Lower leg skin (tissue), 4 donors: ENCODE data around the gene RASA1. TPM values are rescaled to one million over a fixed set of nuclear protein-coding genes. Genes with fewer than 3 reads are reported as not detected.

Experiments used
- DNase-seq, 2 donors: peaks; one replicate each; pipeline ENCODE4 v3.0.0-alpha.2; 2019; ENCODE audit warnings: low spot score in 2 of 2
- H3K4me3 ChIP-seq: fragments of 200-600 bp; sonication (generic); 2 replicates; pipeline ENCODE4 v1.5.1; 2017; ENCODE audit warnings: mild to moderate bottlenecking, low read depth; ENCODE audit not compliant: poor library complexity, severe bottlenecking
- POLR2A ChIP-seq, 2 donors: fragments of 450-650 bp; IDR thresholded peaks; one replicate each; pipeline ENCODE4 v1.6.1; 2016 to 2017; ENCODE audit warnings: antibody characterized with exemption in 2 of 2, mild to moderate bottlenecking in 1 of 2, moderate library complexity in 1 of 2
- WGBS, 2 donors: methylation state at CpG; one replicate each; pipeline ENCODE4 v1.1.5; 2018; 5-methylcytosine and 5-hydroxymethylcytosine counted together
- intact Hi-C: fragments of 100-400 bp; cut with DNase I; formaldehyde crosslinking; loops from one replicate; pipeline ENCODE4 v1.15.0; 2023; ENCODE audit warnings: low total_unique reads
- total RNA-seq, 4 donors: library from RNA; depleted of rRNA; stranded (reverse); fragments of >200 nt; gene quantifications; one replicate each; pipeline ENCODE4 v1.1.0, GENCODE V29; 2016
- TF ChIP-seq, protein P1 (sequence below), 3 donors: fragments of 450-650 bp; IDR thresholded peaks; one replicate each; pipeline ENCODE4 v1.5.1; 2016; ENCODE audit warnings: antibody characterized with exemption in 3 of 3, mild to moderate bottlenecking in 3 of 3, moderate library complexity in 2 of 3

RASA1 gene
- total RNA-seq, 4 donors from 2014 or later, result 25.8 to 29.7 (median 28.1) TPM

DNA sequence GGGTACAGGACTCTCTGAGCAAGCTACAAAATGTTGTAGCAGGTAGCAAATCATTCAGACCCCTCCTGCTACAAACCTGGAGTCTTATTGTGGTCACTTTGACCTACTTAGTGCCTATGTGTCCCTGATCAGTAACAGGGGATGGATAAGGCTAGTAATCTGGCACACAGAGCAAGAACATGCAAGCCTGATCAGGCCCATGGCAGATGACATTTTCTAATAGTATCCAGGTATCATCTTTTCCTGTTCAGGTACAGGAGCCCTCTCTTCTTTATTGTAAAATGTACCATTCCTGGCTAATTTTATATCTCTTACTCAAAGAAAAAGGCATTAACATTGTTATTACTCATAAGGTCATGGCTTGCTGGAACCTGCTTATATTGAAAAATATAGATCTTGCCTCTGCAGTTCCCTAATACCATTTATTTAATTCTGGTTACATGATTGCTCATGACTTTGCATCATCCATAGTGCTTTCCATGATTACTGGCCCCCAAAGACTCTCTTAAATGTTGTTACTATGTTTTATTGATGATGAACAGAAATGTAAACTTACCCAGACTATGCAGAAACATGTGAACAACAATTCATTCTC lies 163.3 kb downstream of the RASA1 start:
- intact Hi-C loops, result no loop called here
- no peak for TF ChIP-seq POLR2A (IDR thresholded peaks at IDR 0.05)
- TF ChIP-seq, protein P1, sequence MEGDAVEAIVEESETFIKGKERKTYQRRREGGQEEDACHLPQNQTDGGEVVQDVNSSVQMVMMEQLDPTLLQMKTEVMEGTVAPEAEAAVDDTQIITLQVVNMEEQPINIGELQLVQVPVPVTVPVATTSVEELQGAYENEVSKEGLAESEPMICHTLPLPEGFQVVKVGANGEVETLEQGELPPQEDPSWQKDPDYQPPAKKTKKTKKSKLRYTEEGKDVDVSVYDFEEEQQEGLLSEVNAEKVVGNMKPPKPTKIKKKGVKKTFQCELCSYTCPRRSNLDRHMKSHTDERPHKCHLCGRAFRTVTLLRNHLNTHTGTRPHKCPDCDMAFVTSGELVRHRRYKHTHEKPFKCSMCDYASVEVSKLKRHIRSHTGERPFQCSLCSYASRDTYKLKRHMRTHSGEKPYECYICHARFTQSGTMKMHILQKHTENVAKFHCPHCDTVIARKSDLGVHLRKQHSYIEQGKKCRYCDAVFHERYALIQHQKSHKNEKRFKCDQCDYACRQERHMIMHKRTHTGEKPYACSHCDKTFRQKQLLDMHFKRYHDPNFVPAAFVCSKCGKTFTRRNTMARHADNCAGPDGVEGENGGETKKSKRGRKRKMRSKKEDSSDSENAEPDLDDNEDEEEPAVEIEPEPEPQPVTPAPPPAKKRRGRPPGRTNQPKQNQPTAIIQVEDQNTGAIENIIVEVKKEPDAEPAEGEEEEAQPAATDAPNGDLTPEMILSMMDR (IDR thresholded peaks at IDR 0.05), result no peak
- DNase-seq, result no peak
- H3K4me3 ChIP-seq, result no peak overlapping the region

DNA sequence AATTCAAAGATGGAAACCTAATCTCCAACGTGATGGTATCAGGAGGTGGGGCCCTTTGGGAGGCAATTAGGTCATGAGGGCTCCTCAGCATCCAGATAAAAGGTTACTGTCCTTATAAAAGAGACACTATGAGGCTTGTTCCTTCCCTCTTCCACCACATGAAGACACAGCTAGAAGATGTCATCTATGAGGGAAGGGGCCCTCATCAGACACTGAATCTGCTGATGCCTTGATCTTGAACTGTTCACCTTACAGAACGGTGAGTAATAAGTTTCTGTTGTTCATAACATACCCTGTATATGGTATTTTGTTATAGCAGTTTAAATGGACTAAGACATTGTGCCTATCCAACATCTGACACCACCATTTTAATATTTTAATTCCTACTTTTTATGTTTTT lies 164.8 kb downstream of the RASA1 start:
- intact Hi-C loops, result no loop called here
- H3K4me3 ChIP-seq, result no peak overlapping the region
- no peak for DNase-seq
- no peak for TF ChIP-seq POLR2A (IDR thresholded peaks at IDR 0.05)
- TF ChIP-seq, protein P1 (IDR thresholded peaks at IDR 0.05), result no peak
- 45 to 52% methylated on average over 2 of the region's 2 CpGs for WGBS, 2 donors

DNA sequence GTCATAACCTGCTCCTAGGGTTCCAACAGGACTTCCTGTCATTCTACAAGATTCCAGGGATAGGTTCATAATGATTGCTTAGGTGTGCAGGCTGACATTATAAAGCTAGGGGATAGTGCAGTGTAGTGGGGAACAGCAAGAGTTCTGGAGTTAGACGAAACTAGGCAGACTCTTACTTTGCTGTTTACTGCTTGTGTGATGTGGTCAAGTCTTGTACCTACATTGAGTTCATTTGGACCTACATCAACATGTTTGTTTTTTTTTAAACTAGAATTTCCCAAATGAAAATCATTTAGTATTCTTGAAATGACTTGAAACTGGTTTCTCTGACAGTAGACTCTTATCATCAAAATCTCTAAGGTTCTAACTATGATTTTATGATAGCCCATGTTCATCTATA lies 166.3 kb downstream of the RASA1 start:
- WGBS, 2 donors, result 82 to 83% methylated on average over 1 of the region's 1 CpG
- TF ChIP-seq, protein P1 (IDR thresholded peaks at IDR 0.05), result no peak
- TF ChIP-seq POLR2A (IDR thresholded peaks at IDR 0.05), result no peak
- DNase-seq, result no peak
- H3K4me3 ChIP-seq, result no peak overlapping the region
- intact Hi-C loops, result no loop called here

DNA sequence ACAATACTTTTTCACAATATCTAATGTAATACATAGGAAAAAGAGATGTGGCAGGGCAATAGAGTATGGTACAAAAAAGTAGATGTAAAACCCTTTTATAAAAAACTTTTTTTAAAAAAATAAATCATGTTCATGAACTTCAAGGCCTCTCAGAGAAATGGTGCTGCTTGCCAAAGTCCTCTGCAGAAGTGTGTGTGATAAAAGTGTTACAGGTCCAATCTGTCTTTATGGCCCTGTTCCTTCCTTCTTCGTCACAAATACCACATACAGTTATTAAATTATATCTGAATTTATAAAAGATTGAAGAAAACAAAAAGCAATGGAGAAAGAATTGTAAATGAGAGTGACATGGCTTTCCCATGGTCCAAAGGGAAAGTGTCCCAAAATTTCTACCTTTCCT lies 166.8 kb downstream of the RASA1 start:
- intact Hi-C loops, result no loop called here
- no peak overlapping the region for H3K4me3 ChIP-seq
- WGBS, 2 donors, result 64 to 81% methylated on average over 1 of the region's 1 CpG
- no peak for TF ChIP-seq POLR2A (IDR thresholded peaks at IDR 0.05)
- TF ChIP-seq, protein P1 (IDR thresholded peaks at IDR 0.05), result no peak
- DNase-seq, result no peak

DNA sequence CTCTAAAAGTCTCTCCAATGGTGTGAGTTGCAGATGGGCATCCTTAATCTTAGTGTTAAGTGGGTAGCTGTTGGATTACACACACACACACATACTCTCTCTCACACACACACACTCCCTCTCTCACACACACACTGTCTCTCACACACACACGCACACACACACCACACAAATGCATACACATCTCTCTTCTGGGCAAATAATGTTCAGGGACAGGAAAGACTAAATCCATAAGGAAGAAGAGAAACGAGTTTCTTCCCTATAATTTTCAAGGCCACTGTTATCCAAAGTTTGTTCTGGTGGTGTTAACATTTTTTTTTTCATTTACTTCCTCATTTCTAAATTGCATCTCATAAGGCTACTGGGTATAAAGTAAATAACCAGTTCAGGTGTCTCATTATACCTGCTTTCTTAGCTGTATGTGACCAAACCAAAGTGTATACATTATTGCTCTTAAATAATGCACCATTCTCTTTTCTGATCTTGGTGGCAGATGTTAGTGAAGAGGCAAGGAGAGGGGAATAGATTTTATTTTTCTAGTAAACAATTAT lies 167.5 kb downstream of the RASA1 start:
- WGBS, 2 donors, result 75 to 79% methylated on average over 2 of the region's 2 CpGs
- intact Hi-C loops, result no loop called here
- TF ChIP-seq, protein P1 (IDR thresholded peaks at IDR 0.05), result no peak
- DNase-seq, result no peak
- no peak overlapping the region for H3K4me3 ChIP-seq

DNA sequence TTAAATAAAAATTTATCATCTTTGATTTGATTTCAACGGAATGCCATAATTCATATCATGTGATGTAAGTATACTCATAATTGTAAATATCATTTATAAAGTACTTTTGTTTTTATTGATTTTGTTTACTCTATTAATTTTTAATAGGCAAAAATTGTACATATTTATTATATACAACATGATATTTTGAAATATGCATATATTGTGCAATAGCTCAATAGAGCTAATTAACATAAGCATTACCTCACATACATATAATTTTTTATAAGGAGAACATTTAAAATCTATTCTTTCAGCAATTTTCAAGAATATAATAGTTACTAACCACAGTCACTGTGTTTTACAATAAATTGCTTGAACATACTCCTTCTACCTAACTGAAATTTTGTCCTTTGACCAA lies 170.0 kb downstream of the RASA1 start:
- no peak for TF ChIP-seq POLR2A (IDR thresholded peaks at IDR 0.05)
- TF ChIP-seq, protein P1 (IDR thresholded peaks at IDR 0.05), result no peak
- no peak overlapping the region for H3K4me3 ChIP-seq
- intact Hi-C loops, result no loop called here
- WGBS, 2 donors, result 78 to 81% methylated on average over 1 of the region's 1 CpG
- DNase-seq, result no peak
